Mesenteric fat pad (tissue), 1 donor: ENCODE data around the gene PRSS48. TPM values are rescaled to one million over a fixed set of nuclear protein-coding genes. Genes with fewer than 3 reads are reported as not detected.
"Not testable (repeated sequence)": the region's sequence is repeated elsewhere in the genome, so short reads cannot be mapped to it uniquely, and the experiment has no call there.

Experiments
- DNase-seq: peaks from one replicate; pipeline ENCODE4 v3.0.0-alpha.2; 2020; ENCODE audit warnings: low spot score
- total RNA-seq: library from RNA; stranded (reverse); fragmentation: NEBNext Ultra II Directional; extraction: Animal tissue kit (Norgen Biotek cat#: 25700); gene quantifications from one replicate; pipeline ENCODE4 v1.2.1, GENCODE V29; 2021
- donor health status: DM: yes; HTN: yes; CAD: no.

PRSS48 gene
- total RNA-seq, 1 donor from 2014 or later: not detected

GRCh38 chr4:151259752-151260151, 17.2 kb upstream of the PRSS48 start:
- DNase-seq: no peak

GRCh38 chr4:151260526-151260925, 16.4 kb upstream of the PRSS48 start:
- DNase-seq: no peak

GRCh38 chr4:151263455-151263854, 13.5 kb upstream of the PRSS48 start:
- no peak for DNase-seq

GRCh38 chr4:151266497-151266896, 10.5 kb upstream of the PRSS48 start:
- DNase-seq: no peak

- no peak for DNase-seq
These were observed 9.9 kb upstream of the PRSS48 start for GRCh38 chr4:151267104-151267503.

DNA sequence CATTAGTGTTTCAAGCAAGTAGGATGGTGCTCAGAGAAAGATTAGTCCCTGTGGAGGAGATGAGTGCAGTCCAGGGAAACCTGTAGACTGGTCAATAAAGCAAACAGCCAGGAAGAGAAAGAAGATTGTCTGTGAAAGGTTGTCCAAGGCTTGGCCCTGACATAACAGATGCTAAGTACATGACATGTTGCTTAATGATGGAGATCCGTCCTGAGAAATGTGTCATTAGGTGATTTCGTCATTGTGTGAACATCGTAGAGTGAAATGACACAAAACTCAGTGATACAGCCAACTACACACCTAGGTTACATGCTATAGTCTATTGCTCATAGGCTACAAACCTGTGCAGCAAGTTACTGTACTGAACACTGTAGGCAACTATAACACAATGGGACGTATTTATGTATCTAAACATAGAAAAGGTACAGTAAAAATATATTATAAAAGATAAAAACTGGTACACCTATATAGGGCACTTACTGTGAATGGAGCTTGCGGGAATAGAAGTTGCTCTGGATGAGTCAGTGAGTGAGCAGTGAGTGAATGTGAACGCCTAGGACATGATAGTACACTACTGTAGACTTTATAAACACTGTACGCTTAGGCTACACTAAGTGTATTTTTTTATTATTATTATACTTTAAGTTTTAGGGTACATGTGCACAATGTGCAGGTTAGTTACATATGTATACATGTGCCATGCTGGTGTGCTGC, 9.0 kb upstream of the PRSS48 start:
- no peak for DNase-seq

DNA sequence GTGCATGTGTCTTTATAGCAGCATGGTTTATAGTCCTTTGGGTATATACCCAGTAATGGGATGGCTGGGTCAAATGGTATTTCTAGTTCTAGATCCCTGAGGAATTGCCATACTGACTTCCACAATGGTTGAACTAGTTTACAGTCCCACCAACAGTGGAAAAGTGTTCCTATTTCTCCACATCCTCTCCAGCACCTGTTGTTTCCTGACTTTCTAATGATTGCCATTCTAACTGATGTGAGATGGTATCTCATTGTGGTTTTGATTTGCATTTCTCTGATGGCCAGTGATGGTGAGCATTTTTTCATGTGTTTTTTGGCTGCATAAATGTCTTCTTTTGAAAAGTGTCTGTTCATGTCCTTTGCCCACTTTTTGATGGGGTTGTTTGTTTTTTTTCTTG, 8.1 kb upstream of the PRSS48 start:
- not testable (repeated sequence) for DNase-seq

GRCh38 chr4:151284534-151285245, 7.7 kb downstream of the PRSS48 start:
- no peak for DNase-seq

GRCh38 chr4:151287409-151287808, 10.4 kb downstream of the PRSS48 start:
- DNase-seq: no peak

- no peak for DNase-seq
These were observed 14.5 kb downstream of the PRSS48 start for GRCh38 chr4:151291485-151291884.

DNA sequence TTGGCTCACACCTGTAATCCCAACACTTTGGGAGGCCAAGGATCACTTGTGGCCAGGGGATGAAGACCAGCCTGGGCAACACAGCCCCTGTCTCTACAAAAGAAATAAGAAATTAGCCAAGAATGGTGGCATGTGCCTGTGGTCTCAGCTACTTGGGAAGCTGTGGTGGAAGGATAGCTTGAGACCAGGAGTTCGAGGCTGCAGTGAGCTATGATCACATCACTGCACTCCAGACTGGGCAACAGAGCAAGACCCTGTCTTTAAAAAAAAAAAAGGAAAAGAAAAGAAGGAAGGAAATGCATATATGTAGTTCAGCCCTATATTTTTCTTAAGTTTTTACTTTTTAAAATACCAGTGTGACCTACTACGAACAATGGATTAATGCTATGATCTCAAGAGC, 15.1 kb downstream of the PRSS48 start:
- DNase-seq: no peak

DNA sequence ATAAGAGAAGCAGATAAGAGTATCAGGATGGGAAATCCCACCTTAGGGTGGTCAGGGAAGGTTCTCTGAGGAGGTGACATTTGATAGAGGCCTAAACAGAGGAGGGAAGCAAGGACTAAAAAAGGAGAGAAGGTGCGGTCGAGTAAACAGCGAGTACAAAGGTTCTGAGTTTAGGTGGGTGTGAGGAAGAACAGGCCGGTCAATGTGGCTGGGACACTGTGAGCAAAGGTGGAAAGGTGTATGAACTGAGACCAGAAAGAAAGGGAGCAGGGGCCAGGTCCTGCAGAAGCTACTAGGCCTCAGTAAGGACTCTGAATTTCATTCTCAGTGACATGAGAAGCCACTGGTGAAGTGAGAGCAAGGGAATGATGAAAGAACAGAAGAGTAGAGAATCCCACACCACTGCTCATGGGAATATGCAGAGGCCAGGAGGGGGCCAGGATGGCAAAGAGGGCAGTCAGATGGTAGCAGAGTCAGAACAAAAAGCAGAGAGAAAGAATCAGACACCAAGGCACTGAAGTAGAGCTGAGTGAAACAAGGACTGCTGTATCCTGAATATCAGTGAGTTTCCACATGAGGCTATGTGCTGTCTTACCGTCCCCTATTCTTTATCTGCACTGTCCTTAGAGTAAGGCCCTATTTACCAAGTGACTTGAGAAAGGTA, 18.0 kb downstream of the PRSS48 start:
- no peak for DNase-seq

- no peak for DNase-seq
These were observed 19.3 kb downstream of the PRSS48 start for GRCh38 chr4:151296227-151296626.

- DNase-seq: no peak
These were observed 20.2 kb downstream of the PRSS48 start for GRCh38 chr4:151297170-151297569.

DNA sequence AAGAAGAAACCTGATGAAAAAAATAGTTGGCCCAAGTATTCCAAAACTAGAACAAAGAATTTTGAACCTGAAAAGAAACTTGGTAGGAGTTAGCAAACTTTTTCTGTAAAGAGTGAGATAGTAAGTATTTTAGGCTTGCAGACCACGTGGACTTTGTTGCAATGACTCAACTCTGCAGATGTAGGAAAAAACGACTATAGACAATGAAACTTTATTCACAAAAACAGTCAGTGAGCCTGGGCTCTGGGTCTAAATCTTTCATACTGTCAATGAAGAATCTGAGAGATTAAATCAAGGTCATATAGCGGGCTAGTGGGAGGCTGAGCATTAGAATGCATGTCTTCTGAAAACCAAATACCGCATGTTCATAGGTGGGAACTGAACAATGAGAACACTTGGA, 25.5 kb downstream of the PRSS48 start:
- no peak for DNase-seq

GRCh38 chr4:151304226-151304625, 27.3 kb downstream of the PRSS48 start:
- DNase-seq: no peak

GRCh38 chr4:151304755-151305154, 27.8 kb downstream of the PRSS48 start:
- no peak for DNase-seq

DNA sequence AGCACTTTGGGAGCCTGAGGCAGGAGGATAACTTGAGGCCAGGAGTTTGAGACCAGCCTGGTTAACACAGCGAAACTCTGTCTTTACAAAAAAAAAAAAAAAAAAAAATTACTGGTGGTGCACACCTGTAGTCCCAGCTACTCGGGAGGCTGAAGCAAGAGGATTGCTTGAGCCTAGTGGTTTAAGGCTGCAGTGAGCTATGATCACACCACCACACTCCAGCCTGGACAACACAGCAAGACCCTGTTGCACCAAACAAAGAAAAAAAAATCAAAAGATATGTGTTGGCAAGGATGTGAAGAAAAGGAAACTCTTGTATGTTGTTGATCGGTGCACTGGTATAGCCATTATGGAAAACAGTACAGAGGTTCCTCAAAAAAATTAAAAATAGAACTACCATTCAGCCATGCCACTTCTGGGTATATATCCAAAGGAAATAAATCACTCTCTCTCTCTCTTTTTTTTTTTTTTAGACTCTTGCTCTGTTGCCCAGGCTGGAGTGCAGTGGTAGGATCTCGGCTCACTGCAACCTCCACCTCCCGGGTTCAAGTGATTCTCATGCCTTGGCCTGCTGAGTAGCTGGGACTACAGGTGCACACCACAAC, 33.3 kb downstream of the PRSS48 start:
- DNase-seq: no peak

- DNase-seq: no peak
These were observed 36.5 kb downstream of the PRSS48 start for GRCh38 chr4:151313306-151314009.

DNA sequence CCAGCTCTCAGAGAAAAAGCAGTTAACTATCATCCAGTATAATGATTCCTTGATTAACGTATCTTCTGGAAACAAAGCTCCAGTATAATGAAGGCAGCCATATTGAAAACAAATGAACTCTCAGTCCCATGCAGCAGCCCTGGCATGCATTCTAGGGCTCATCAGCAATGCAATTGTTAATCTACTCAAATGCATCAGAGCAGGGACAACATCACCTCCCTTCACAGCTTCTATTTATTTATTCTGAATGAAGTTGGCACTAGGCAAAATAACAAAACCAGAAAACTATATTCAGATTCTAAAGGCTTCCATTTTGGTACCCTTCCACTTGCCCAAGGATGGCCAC, 37.0 kb downstream of the PRSS48 start:
- DNase-seq: no peak

DNA sequence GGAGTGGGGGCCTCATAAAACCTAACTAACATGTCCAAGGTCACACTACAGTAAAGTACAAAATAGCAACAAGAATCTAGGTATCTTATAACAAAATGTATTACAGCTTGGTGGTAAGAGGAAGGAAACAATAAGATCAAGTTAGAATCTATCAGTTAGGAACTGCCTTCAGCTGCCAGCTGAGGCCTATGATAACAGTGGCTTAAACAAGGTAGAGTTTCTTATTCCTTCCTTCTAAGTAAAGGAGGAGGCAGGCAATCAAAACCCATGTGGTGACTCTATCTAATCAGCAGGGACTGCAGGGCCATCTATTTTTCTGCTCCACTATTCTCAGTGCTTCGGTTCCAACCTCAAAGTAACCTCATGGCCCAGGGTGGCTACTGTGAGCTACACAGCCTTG, 37.5 kb downstream of the PRSS48 start:
- no peak for DNase-seq
